ENCODE measurements around the gene WARS2. TPM values are rescaled to one million over a fixed set of nuclear protein-coding genes. Genes with fewer than 3 reads are reported as not detected.

Gene WARS2
- total RNA-seq, 1 donor = 23.9 TPM

DNA sequence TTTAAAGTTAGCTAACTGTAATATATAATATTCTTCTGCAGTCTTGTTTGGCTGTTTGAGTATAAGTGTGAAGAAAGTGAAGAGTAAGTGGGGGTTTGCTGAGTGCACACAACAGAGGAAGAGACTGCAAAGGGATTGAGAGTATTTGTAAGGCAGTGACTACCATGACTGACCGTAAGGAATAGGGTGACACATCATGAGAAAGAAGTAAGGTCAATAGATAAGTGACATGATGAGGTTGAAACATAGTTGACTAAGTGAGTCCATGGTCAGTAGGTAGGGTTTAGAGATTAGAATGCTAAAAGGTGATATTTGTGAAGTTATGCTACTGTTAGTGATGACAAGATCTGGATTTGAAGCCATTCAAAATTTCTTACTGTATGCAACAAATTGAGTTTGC is 27.7 kb downstream of the WARS2 start:
- H3K27me3 ChIP-seq (ENCODE audit: insufficient read depth, low read length) = no peaks in the 10 kb centered on the region
- H4K20me1 ChIP-seq (ENCODE audit: insufficient read depth, low read length) = peaks cover 10% of the 10 kb centered on the region
- H3K9me3 ChIP-seq (ENCODE audit: low read depth, low read length) = no peaks in the 10 kb centered on the region
- DNase-seq (ENCODE audit: insufficient read length, low spot score, missing footprints) = no peak
- no peaks in the 10 kb centered on the region for H3K36me3 ChIP-seq (ENCODE audit: insufficient read depth, low read length)
- no peak overlapping the region for H3K27ac ChIP-seq (ENCODE audit: low read depth, low read length)
- no peaks in the 10 kb centered on the region for H3K79me2 ChIP-seq (ENCODE audit: insufficient read depth, low read length)
- H3K4me2 ChIP-seq (ENCODE audit: insufficient read depth, low read length) = no peak overlapping the region
- H3K4me1 ChIP-seq (ENCODE audit: insufficient read depth, low read length) = peaks cover 5% of the 10 kb centered on the region
- no peak overlapping the region for H3K4me3 ChIP-seq (ENCODE audit: insufficient read depth, low read length)
- H2AFZ ChIP-seq (ENCODE audit: low read length) = no peak overlapping the region
- no peak for TF ChIP-seq CTCF (IDR thresholded peaks at IDR 0.05; ENCODE audit: extremely low read depth, low read depth, low read length)

DNA sequence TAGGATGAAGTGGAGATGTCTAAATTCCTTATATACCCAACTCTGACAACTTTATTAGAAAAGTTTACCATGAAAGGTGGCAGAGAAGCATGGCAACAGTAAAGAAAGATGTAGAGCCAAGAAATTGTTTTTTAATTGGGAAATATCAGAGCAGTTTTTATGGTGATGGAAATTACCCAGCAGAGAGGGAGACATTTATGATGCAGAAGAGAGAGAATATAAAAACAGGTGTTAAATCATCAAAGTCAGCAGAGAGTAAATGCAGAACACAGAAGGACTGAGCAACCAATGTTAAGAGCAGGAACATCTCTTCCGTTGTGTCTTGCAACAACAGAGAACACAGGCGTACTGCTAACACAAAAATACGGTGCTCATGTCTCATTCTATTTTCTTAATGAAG is 28.2 kb downstream of the WARS2 start:
- Histone ChIP-seq H3K79me2 (ENCODE audit: insufficient read depth, low read length) (no peaks in the 10 kb centered on the region), H3K4me3 (ENCODE audit: insufficient read depth, low read length) (no peak overlapping the region), H3K4me2 (ENCODE audit: insufficient read depth, low read length) (no peak overlapping the region), H2AFZ (ENCODE audit: low read length) (no peak overlapping the region), H3K4me1 (ENCODE audit: insufficient read depth, low read length) (peaks cover 5% of the 10 kb centered on the region), H3K27me3 (ENCODE audit: insufficient read depth, low read length) (no peaks in the 10 kb centered on the region), H3K27ac (ENCODE audit: low read depth, low read length) (no peak overlapping the region), H3K9me3 (ENCODE audit: low read depth, low read length) (no peaks in the 10 kb centered on the region), H4K20me1 (ENCODE audit: insufficient read depth, low read length) (peaks cover 9% of the 10 kb centered on the region), H3K36me3 (ENCODE audit: insufficient read depth, low read length) (no peaks in the 10 kb centered on the region)
- TF ChIP-seq CTCF (IDR thresholded peaks at IDR 0.05; ENCODE audit: extremely low read depth, low read depth, low read length) = no peak
- DNase-seq (ENCODE audit: insufficient read length, low spot score, missing footprints) = no peak

- no peaks in the 10 kb centered on the region for H3K79me2 ChIP-seq (ENCODE audit: insufficient read depth, low read length)
- DNase-seq (ENCODE audit: insufficient read length, low spot score, missing footprints) = no peak
- H3K4me2 ChIP-seq (ENCODE audit: insufficient read depth, low read length) = no peak overlapping the region
- H3K27ac ChIP-seq (ENCODE audit: low read depth, low read length) = no peak overlapping the region
- H3K4me3 ChIP-seq (ENCODE audit: insufficient read depth, low read length) = no peak overlapping the region
- H3K27me3 ChIP-seq (ENCODE audit: insufficient read depth, low read length) = no peaks in the 10 kb centered on the region
- no peak overlapping the region for H2AFZ ChIP-seq (ENCODE audit: low read length)
- no peak for TF ChIP-seq CTCF (IDR thresholded peaks at IDR 0.05; ENCODE audit: extremely low read depth, low read depth, low read length)
- H4K20me1 ChIP-seq (ENCODE audit: insufficient read depth, low read length) = peaks cover 7% of the 10 kb centered on the region
- H3K9me3 ChIP-seq (ENCODE audit: low read depth, low read length) = no peaks in the 10 kb centered on the region
- no peaks in the 10 kb centered on the region for H3K36me3 ChIP-seq (ENCODE audit: insufficient read depth, low read length)
- peaks cover 5% of the 10 kb centered on the region for H3K4me1 ChIP-seq (ENCODE audit: insufficient read depth, low read length)
Measured at GRCh38 chr1:119108988-119109387, 31.5 kb downstream of the WARS2 start.

DNA sequence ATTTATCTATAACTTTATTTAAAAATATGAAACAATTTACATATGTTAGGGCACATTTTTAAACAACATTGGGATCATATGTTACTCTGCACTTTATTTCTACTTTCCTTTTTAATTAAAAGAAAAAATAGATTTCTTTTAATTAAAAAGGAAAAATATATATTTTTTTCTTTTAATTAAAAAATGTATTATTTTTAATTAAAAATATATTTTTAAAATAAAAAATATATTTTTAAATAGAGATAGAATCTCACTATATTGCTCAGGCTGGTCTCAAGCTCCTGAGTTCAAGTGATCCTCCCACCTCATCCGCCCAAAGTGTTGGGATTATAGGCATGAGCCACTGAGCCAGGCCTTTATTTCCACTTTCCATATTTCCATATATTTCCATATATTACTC is 36.7 kb downstream of the WARS2 start:
- Histone ChIP-seq H3K79me2 (ENCODE audit: insufficient read depth, low read length) (no peaks in the 10 kb centered on the region), H3K4me3 (ENCODE audit: insufficient read depth, low read length) (no peak overlapping the region), H2AFZ (ENCODE audit: low read length) (no peak overlapping the region)

More for the DNA sequence above, 36.7 kb downstream of the WARS2 start:
- H3K27ac ChIP-seq (ENCODE audit: low read depth, low read length) = no peak overlapping the region
- no peak overlapping the region for H3K4me2 ChIP-seq (ENCODE audit: insufficient read depth, low read length)
- no peaks in the 10 kb centered on the region for H3K27me3 ChIP-seq (ENCODE audit: insufficient read depth, low read length)
- TF ChIP-seq CTCF (IDR thresholded peaks at IDR 0.05; ENCODE audit: extremely low read depth, low read depth, low read length) = no peak
- no peaks in the 10 kb centered on the region for H3K36me3 ChIP-seq (ENCODE audit: insufficient read depth, low read length)
- no peaks in the 10 kb centered on the region for H4K20me1 ChIP-seq (ENCODE audit: insufficient read depth, low read length)
- no peaks in the 10 kb centered on the region for H3K9me3 ChIP-seq (ENCODE audit: low read depth, low read length)
- no peak for DNase-seq (ENCODE audit: insufficient read length, low spot score, missing footprints)
- peaks cover 14% of the 10 kb centered on the region for H3K4me1 ChIP-seq (ENCODE audit: insufficient read depth, low read length)

All from osteoblast (primary cell).